B cell (primary cell): ENCODE results near the gene SLC30A2. TPM values are rescaled to one million over a fixed set of nuclear protein-coding genes. Genes with fewer than 3 reads are reported as not detected.

ENCODE experiments used
- ATAC-seq: fragments of 200-7000 bp; cut with Tn5 transposase; one replicate; pipeline ENCODE4 v1.10.0; 2021; ENCODE audit warnings: low read depth, mild to moderate bottlenecking, moderate number of reproducible peaks, moderate library complexity
- CTCF ChIA-PET: fragments of 350-600 bp; sonication (Branson Sonifier 250); formaldehyde crosslinking; loops from one replicate; lab custom pipeline; 2021; ENCODE audit warnings: antibody characterized with exemption, inconsistent platforms; lab: Charles Lee
- POLR2A ChIA-PET: fragments of 350-600 bp; sonication (Branson Sonifier 250); formaldehyde crosslinking; loops from one replicate; lab custom pipeline; 2021; ENCODE audit warnings: antibody characterized with exemption; lab: Charles Lee
- DNase-seq: peaks from one replicate; pipeline ENCODE4 v3.0.0; 2013
- H2AFZ ChIP-seq: 2 replicates; pipeline ENCODE4 v1.6.1; 2012; ENCODE audit warnings: mild to moderate bottlenecking, low read depth, low read length; ENCODE audit not compliant: insufficient read depth, poor library complexity, severe bottlenecking
- H3K27ac ChIP-seq, 2 donors: 1 replicate in 1 of 2; 2 replicates in 1 of 2; pipeline ENCODE4 v1.5.1; 2012 to 2013; ENCODE audit warnings: low read length in 2 of 2, mild to moderate bottlenecking in 2 of 2, moderate library complexity in 1 of 2
- H3K27me3 ChIP-seq, 4 experiments: fragments of 200-600 bp in 1 of 4; sonication (generic) in 1 of 4; replicated peaks in 1 of 4; 1 replicate in 2 of 4; 2 replicates in 2 of 4; pipeline versions ENCODE4 v1.6.1 to v1.7.0; 2013 to 2016; ENCODE audit warnings: low read length in 3 of 4, mild to moderate bottlenecking in 2 of 4, mixed read lengths in 1 of 4, moderate library complexity in 1 of 4; ENCODE audit not compliant: insufficient read depth in 4 of 4, control insufficient read depth in 3 of 4; ENCODE audit errors: control extremely low read depth in 1 of 4
- H3K36me3 ChIP-seq, 2 experiments: replicated peaks in 1 of 2; 1 replicate in 1 of 2; 2 replicates in 1 of 2; pipeline versions ENCODE4 v1.6.1 to v1.7.1; 2013; ENCODE audit warnings: low read length in 1 of 2; ENCODE audit not compliant: insufficient read depth in 2 of 2, control insufficient read depth in 1 of 2; ENCODE audit errors: control extremely low read depth in 1 of 2, extremely low read depth in 1 of 2
- H3K4me1 ChIP-seq, 2 donors: fragments of 200-600 bp in 1 of 2; sonication (generic) in 1 of 2; 1 replicate in 1 of 2; 2 replicates in 1 of 2; pipeline versions ENCODE4 v1.5.1 to v1.6.1; 2013 to 2017; ENCODE audit warnings: low read length in 2 of 2; ENCODE audit not compliant: control insufficient read depth in 2 of 2, insufficient read depth in 2 of 2
- H3K4me2 ChIP-seq: replicated peaks from 2 replicates; pipeline ENCODE3; 2012; ENCODE audit warnings: mild to moderate bottlenecking, low read depth, low read length; ENCODE audit not compliant: poor library complexity, severe bottlenecking
- H3K4me3 ChIP-seq, 5 experiments: fragments of 200-600 bp in 1 of 5; sonication (generic) in 1 of 5; 1 replicate in 3 of 5; 2 replicates in 2 of 5; pipeline versions ENCODE4 v1.5.1 to v1.7.0; 2011 to 2016; ENCODE audit warnings: low read length in 4 of 5, mild to moderate bottlenecking in 4 of 5, low read depth in 2 of 5, control low read depth in 1 of 5, moderate library complexity in 1 of 5; ENCODE audit not compliant: insufficient read depth in 1 of 5; ENCODE audit errors: control extremely low read depth in 1 of 5, extremely low read depth in 1 of 5
- H3K79me2 ChIP-seq: fragments of 200-600 bp; sonication (generic); one replicate; pipeline ENCODE4 v1.6.0; 2016; ENCODE audit warnings: low read length; ENCODE audit not compliant: control insufficient read depth, insufficient read depth
- H3K9ac ChIP-seq: fragments of 200-600 bp; sonication (generic); 2 replicates; pipeline ENCODE4 v1.6.1; 2017; ENCODE audit warnings: mild to moderate bottlenecking, low read length, moderate library complexity
- H3K9me3 ChIP-seq, 3 donors: one replicate each; pipeline versions ENCODE4 v1.6.1 to v1.7.1; 2013; ENCODE audit warnings: low read length in 2 of 3; ENCODE audit not compliant: control insufficient read depth in 2 of 3, insufficient read depth in 1 of 3; ENCODE audit errors: control extremely low read depth in 1 of 3
- H4K20me1 ChIP-seq: 2 replicates; pipeline ENCODE4 v1.6.0; 2012; ENCODE audit warnings: mild to moderate bottlenecking, low read length; ENCODE audit not compliant: insufficient read depth, control insufficient read depth, poor library complexity, severe bottlenecking
- H3K27ac Mint-ChIP-seq: one replicate; pipeline ENCODE4 v1.8.0; 2021; ENCODE audit warnings: mixed read lengths
- H3K27me3 Mint-ChIP-seq: one replicate; pipeline ENCODE4 v1.8.0; 2021; ENCODE audit warnings: mixed read lengths
- H3K4me1 Mint-ChIP-seq: one replicate; pipeline ENCODE4 v1.8.0; 2021; ENCODE audit warnings: mixed read lengths
- H3K4me3 Mint-ChIP-seq: one replicate; pipeline ENCODE4 v1.8.0; 2021; ENCODE audit warnings: mixed read lengths
- H3K9me3 Mint-ChIP-seq: one replicate; pipeline ENCODE4 v1.8.0; 2022; ENCODE audit warnings: mixed read lengths; ENCODE audit not compliant: insufficient read depth
- CTCF ChIP-seq: fragments of 200-600 bp; IDR thresholded peaks from one replicate; pipeline ENCODE4 v1.8.0; 2022; ENCODE audit warnings: antibody characterized with exemption, mild to moderate bottlenecking
- EZH2 ChIP-seq: IDR thresholded peaks from 2 replicates; pipeline ENCODE4 v1.6.1; 2012; ENCODE audit warnings: borderline replicate concordance, low read depth, mild to moderate bottlenecking, moderate library complexity, low read length; ENCODE audit not compliant: insufficient read depth, poor library complexity, severe bottlenecking
- WGBS: methylation state at CpG from one replicate; pipeline ENCODE4 v1.1.5; 2013; ENCODE audit warnings: missing lambda C conversion rate; ENCODE audit not compliant: insufficient coverage; 5-methylcytosine and 5-hydroxymethylcytosine counted together
- intact Hi-C: fragments of 100-400 bp; cut with micrococcal nuclease; formaldehyde crosslinking; loops from one replicate; pipeline ENCODE4 v1.10.0; 2022
- polyA plus RNA-seq: library from polyadenylated mRNA; depleted of rRNA; stranded (reverse); fragments of >200 nt; gene quantifications from 2 replicates; pipeline ENCODE4 v1.2.3, GENCODE V29; 2012
- total RNA-seq, 2 donors: library from RNA; stranded (reverse); fragments of 120-200 nt in 1 of 2; gene quantifications; 1 replicate in 1 of 2; 2 replicates in 1 of 2; pipeline versions ENCODE4 v1.2.3 to v1.2.4, GENCODE V29; 2013 to 2022

SLC30A2 gene
- total and polyA plus RNA-seq, 2 donors (not counting 1 experiment from before 2014, with no cell fraction given) = not detected

GRCh38 chr1:26089125-26089524, 43.2 kb upstream of the SLC30A2 start:
- ChIA-PET CTCF (no interaction called here), POLR2A (no interaction called here)
- Mint-ChIP-seq H3K4me1 (no peaks in the 10 kb centered on the region), H3K4me3 (no peak overlapping the region), H3K9me3 (no peaks in the 10 kb centered on the region), H3K27ac (no peak overlapping the region), H3K27me3 (peaks cover 49% of the 10 kb centered on the region)
- no peak overlapping the region for H3K4me2 ChIP-seq
- no peaks in the 10 kb centered on the region for H4K20me1 ChIP-seq
- no peak for TF ChIP-seq EZH2
- TF ChIP-seq CTCF = no peak
- 100% methylated on average over 1 of the region's 3 CpGs for WGBS
- intact Hi-C loops = no loop called here
- H3K36me3 ChIP-seq = no peaks in the 10 kb centered on the region
- DNase-seq = no peak
- H3K9ac ChIP-seq = no peak overlapping the region
- no peaks in the 10 kb centered on the region for H3K9me3 ChIP-seq
- no peak overlapping the region for H3K4me3 ChIP-seq
- ATAC-seq = no peak
- H3K4me1 ChIP-seq = no peaks in the 10 kb centered on the region
- no peaks in the 10 kb centered on the region for H3K79me2 ChIP-seq
- H3K27ac ChIP-seq = no peak overlapping the region
- H2AFZ ChIP-seq = no peak overlapping the region
- H3K27me3 ChIP-seq = peaks cover 0 to 16% (median 2%) of the 10 kb centered on the region in 4 experiments

DNA sequence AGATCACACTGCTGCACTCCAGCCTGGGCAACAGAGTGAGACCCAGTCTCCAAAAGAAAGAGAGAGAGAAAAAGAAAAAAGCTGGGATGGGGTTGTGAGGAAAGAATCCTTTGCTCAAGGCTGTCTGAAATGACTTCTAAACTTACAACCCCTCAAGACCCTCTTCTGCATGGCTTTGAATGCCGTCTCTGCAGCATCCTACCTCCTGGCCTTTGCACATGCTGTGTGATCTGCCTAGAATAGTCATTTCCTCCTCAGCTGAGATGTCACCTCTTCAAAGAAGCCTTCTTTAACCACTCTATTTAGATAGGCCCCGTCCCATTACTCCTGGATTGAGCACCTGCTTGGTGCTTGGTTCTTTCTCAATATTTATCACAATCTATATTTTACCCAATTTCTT, 38.9 kb upstream of the SLC30A2 start:
- ATAC-seq = no peak
- Mint-ChIP-seq H3K4me3 (no peak overlapping the region), H3K9me3 (no peaks in the 10 kb centered on the region), H3K27me3 (peaks cover 29% of the 10 kb centered on the region), H3K4me1 (no peaks in the 10 kb centered on the region), H3K27ac (no peak overlapping the region)
- ChIA-PET CTCF (interaction anchor here (1.4 to 1.5 kb wide), 2 partner anchors 18 to 61 kb away, joined by 4 to 5 read pairs; no protein-coding TSS in a partner anchor), POLR2A (no interaction called here)
- Histone ChIP-seq H2AFZ (no peak overlapping the region), H3K9me3 (no peaks in the 10 kb centered on the region), H4K20me1 (no peaks in the 10 kb centered on the region), H3K27ac (no peak overlapping the region), H3K27me3 (peaks cover 0 to 18% (median 2%) of the 10 kb centered on the region in 4 experiments), H3K79me2 (no peaks in the 10 kb centered on the region), H3K4me1 (no peaks in the 10 kb centered on the region), H3K4me2 (no peak overlapping the region), H3K36me3 (no peaks in the 10 kb centered on the region), H3K9ac (no peak overlapping the region), H3K4me3 (no peak overlapping the region)
- intact Hi-C loops = no loop called here
- WGBS = 78% methylated on average over 2 of the region's 2 CpGs
- no peak for TF ChIP-seq CTCF
- no peak for TF ChIP-seq EZH2
- DNase-seq = no peak
